Caco-2 (cell line): ENCODE measurements around the gene HMMR. TPM values are rescaled to one million over a fixed set of nuclear protein-coding genes. Genes with fewer than 3 reads are reported as not detected.

Experiments used
- BruUV-seq: library from RNA; stranded (reverse); fragments of 400-500 nt; replicated peaks from 2 replicates; lab custom pipeline; 2021; lab: Mats Ljungman, UMichigan
- CTCF ChIA-PET: fragments of 300-600 bp; sonication (Branson Sonifier 250); formaldehyde crosslinking; loops from one replicate; lab custom pipeline; 2022; ENCODE audit warnings: antibody characterized with exemption; lab: Charles Lee
- POLR2A ChIA-PET: fragments of 300-600 bp; sonication (Branson Sonifier 250); formaldehyde crosslinking; loops from one replicate; lab custom pipeline; 2022; ENCODE audit warnings: antibody characterized with exemption; lab: Charles Lee
- DNase-seq, 2 experiments: peaks; one replicate each; pipeline versions ENCODE4 v3.0.0 to v3.0.0-alpha.2; 2020 to 2022
- H3K27me3 ChIP-seq: replicated peaks from 2 replicates; pipeline ENCODE4 v1.6.0; 2011; ENCODE audit warnings: low read length; ENCODE audit not compliant: control insufficient read depth, insufficient read depth
- H3K36me3 ChIP-seq: 2 replicates; pipeline ENCODE4 v1.5.1; 2011; ENCODE audit warnings: low read length; ENCODE audit not compliant: control insufficient read depth, insufficient read depth
- H3K4me1 ChIP-seq: fragments of 250-450 bp; sonication (Bioruptor Pico); 2 replicates; pipeline ENCODE4 v1.5.1; 2020; ENCODE audit warnings: mild to moderate bottlenecking
- H3K4me3 ChIP-seq: 2 replicates; pipeline ENCODE4 v1.5.1; 2011; ENCODE audit warnings: low read depth, mild to moderate bottlenecking, control low read depth, low read length
- H3K9me3 ChIP-seq: fragments of 250-450 bp; sonication (Bioruptor Pico); 2 replicates; pipeline ENCODE4 v1.5.1; 2020; ENCODE audit warnings: mild to moderate bottlenecking, moderate library complexity
- H3K27ac Mint-ChIP-seq: one replicate; pipeline ENCODE4 v1.8.0; 2022; ENCODE audit warnings: mixed read lengths; ENCODE audit not compliant: unreplicated experiment
- H3K27me3 Mint-ChIP-seq: one replicate; pipeline ENCODE4 v1.8.0; 2022; ENCODE audit warnings: mixed read lengths; ENCODE audit not compliant: insufficient read depth, unreplicated experiment
- H3K36me3 Mint-ChIP-seq: one replicate; pipeline ENCODE4 v1.8.0; 2022; ENCODE audit warnings: mild to moderate bottlenecking, mixed read lengths; ENCODE audit not compliant: insufficient read depth, unreplicated experiment
- H3K4me1 Mint-ChIP-seq: one replicate; pipeline ENCODE4 v1.8.0; 2022; ENCODE audit warnings: low read depth, mixed read lengths; ENCODE audit not compliant: unreplicated experiment
- H3K4me3 Mint-ChIP-seq: one replicate; pipeline ENCODE4 v1.8.0; 2022; ENCODE audit warnings: mild to moderate bottlenecking, moderate library complexity, mixed read lengths; ENCODE audit not compliant: unreplicated experiment
- H3K9me3 Mint-ChIP-seq: one replicate; pipeline ENCODE4 v1.8.0; 2022; ENCODE audit warnings: mixed read lengths; ENCODE audit not compliant: unreplicated experiment
- CTCF ChIP-seq, 2 experiments: fragments of 200-600 bp in 1 of 2; IDR thresholded peaks; 1 replicate in 1 of 2; 2 replicates in 1 of 2; pipeline versions ENCODE4 v1.5.1 to v1.8.0; 2011 to 2022; ENCODE audit warnings: antibody characterized with exemption in 1 of 2, control low read depth in 1 of 2, inconsistent platforms in 1 of 2, low read depth in 1 of 2, low read length in 1 of 2, mild to moderate bottlenecking in 1 of 2, moderate library complexity in 1 of 2; ENCODE audit not compliant: insufficient read depth in 1 of 2, severe bottlenecking in 1 of 2, unreplicated experiment in 1 of 2
- intact Hi-C: fragments of 100-400 bp; cut with micrococcal nuclease; formaldehyde crosslinking; loops from one replicate; pipeline ENCODE4 v1.10.0; 2022; ENCODE audit not compliant: unreplicated experiment
- total RNA-seq: library from RNA; stranded (reverse); gene quantifications from 2 replicates; pipeline ENCODE4 v1.2.3, GENCODE V29; 2022

The HMMR gene
- total RNA-seq, 1 experiment from 2014 or later = 64.2 TPM

DNA sequence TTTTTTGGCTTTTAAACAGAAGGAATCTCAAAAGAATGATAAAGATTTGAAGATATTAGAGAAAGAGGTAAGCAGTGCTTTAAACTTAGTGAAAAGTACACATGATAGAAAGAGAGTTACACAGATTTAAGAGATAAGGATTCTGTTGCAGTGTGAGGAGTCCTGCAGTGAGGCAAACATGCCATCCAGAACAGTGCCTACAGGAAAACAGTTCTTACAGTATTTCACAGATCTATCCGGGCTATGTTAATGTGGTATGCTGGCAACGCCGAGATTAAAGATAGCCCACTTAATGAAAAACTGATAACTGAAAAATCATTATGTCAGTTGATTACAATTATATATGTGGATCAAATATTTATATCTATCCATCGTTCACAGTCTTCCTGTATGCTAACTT is 7.2 kb downstream of the HMMR start:
- Mint-ChIP-seq H3K9me3 (no peaks in the 10 kb centered on the region), H3K27me3 (no peaks in the 10 kb centered on the region), H3K4me3 (peak overlapping the region; percentile 3), H3K4me1 (peaks cover 5% of the 10 kb centered on the region), H3K36me3 (peaks cover 59% of the 10 kb centered on the region), H3K27ac (no peak overlapping the region)
- no peak for TF ChIP-seq CTCF (IDR thresholded peaks at IDR 0.05; ENCODE audit: insufficient read depth in 1 of 2, low read depth in 1 of 2, low read length in 1 of 2, severe bottlenecking in 1 of 2, unreplicated experiment in 1 of 2)
- Histone ChIP-seq H3K4me1 (peaks cover 10% of the 10 kb centered on the region; the same call in 1 of the 2 replicates), H3K36me3 (peaks cover 1% of the 10 kb centered on the region; the same call in 1 of the 2 replicates), H3K4me3 (no peak overlapping the region), H3K27me3 (no peaks in the 10 kb centered on the region), H3K9me3 (no peaks in the 10 kb centered on the region)
- intact Hi-C loops = no loop called here
- CTCF ChIA-PET = no interaction called here
- BruUV-seq = no TSS peak
- POLR2A ChIA-PET = no interaction called here
- no peak for DNase-seq

GRCh38 chr5:163473635-163474243 is 13.3 kb downstream of the HMMR start:
- peak in 1 of 2 experiments; percentile 35 for TF ChIP-seq CTCF (IDR thresholded peaks at IDR 0.05; ENCODE audit: insufficient read depth in 1 of 2, low read depth in 1 of 2, low read length in 1 of 2, severe bottlenecking in 1 of 2, unreplicated experiment in 1 of 2)
- Histone ChIP-seq H3K27me3 (no peaks in the 10 kb centered on the region), H3K36me3 (peaks cover 1% of the 10 kb centered on the region), H3K4me3 (no peak overlapping the region), H3K9me3 (no peaks in the 10 kb centered on the region), H3K4me1 (no peaks in the 10 kb centered on the region)
- Mint-ChIP-seq H3K36me3 (peaks cover 73% of the 10 kb centered on the region), H3K27ac (no peak overlapping the region), H3K4me3 (no peak overlapping the region), H3K27me3 (no peaks in the 10 kb centered on the region), H3K9me3 (no peaks in the 10 kb centered on the region), H3K4me1 (no peaks in the 10 kb centered on the region)
- CTCF ChIA-PET = no interaction called here
- no peak for DNase-seq
- intact Hi-C loops = no loop called here
- POLR2A ChIA-PET = no interaction called here
- no TSS peak for BruUV-seq

DNA sequence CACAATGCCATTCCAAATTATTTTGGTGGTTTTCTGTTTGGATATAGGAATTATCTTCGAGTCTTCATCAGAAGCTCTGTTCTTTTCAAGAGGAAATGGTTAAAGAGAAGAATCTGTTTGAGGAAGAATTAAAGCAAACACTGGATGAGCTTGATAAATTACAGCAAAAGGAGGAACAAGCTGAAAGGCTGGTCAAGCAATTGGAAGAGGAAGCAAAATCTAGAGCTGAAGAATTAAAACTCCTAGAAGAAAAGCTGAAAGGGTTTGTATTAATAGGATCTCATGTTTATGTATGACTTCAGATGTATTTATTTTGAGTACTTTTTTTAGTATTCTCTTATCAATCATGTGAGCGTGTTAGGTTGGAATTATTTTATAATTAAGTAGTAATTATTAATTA is 15.0 kb downstream of the HMMR start:
- no peak for DNase-seq
- Histone ChIP-seq H3K36me3 (no peaks in the 10 kb centered on the region; the same call in 1 of the 2 replicates), H3K4me3 (no peak overlapping the region), H3K4me1 (no peaks in the 10 kb centered on the region), H3K9me3 (no peaks in the 10 kb centered on the region), H3K27me3 (no peaks in the 10 kb centered on the region)
- Mint-ChIP-seq H3K27ac (no peak overlapping the region), H3K27me3 (no peaks in the 10 kb centered on the region), H3K9me3 (no peaks in the 10 kb centered on the region), H3K4me1 (no peaks in the 10 kb centered on the region), H3K4me3 (no peak overlapping the region), H3K36me3 (peaks cover 70% of the 10 kb centered on the region)
- CTCF ChIA-PET = no interaction called here
- TF ChIP-seq CTCF (IDR thresholded peaks at IDR 0.05; ENCODE audit: insufficient read depth in 1 of 2, low read depth in 1 of 2, low read length in 1 of 2, severe bottlenecking in 1 of 2, unreplicated experiment in 1 of 2) = no peak
- BruUV-seq = no TSS peak
- intact Hi-C loops = no loop called here
- POLR2A ChIA-PET = no interaction called here
